MM.1S (cell line): Measurements from ENCODE around the gene EIPR1.

Experiments
- EZH2 ChIP-seq: fragments of 300-600 bp; sonication (generic); optimal IDR thresholded peaks from 2 replicates; pipeline ENCODE3; 2017; ENCODE audit warnings: low read depth, mild to moderate bottlenecking, antibody characterized with exemption, low read length, mixed read lengths
- TF ChIP-seq, protein P1 (sequence below): fragments of 300-600 bp; sonication (generic); IDR thresholded peaks from 2 replicates; pipeline ENCODE4 v1.5.1; 2016; ENCODE audit warnings: antibody characterized with exemption, low read length, mixed read lengths

DNA sequence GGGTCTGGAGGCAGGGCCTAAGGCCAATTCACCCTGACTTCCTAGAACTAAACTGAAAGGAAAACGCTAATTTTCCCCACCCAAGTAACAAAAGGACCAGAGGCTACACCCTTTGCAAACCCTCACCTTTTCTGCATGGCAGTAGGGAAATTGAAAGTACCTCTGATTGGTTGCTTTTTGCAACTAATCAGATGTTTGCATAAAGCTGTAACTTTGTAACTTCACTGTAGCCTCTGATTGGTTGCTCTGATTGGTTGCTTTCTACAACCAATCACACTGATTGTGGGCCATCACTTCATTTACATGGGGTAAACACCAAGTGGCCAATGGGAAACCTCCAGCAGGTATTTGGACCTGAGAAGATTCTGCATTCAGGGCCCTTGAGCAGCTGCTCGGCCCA, 20.8 kb downstream of the EIPR1 start:
- TF ChIP-seq EZH2, result no peak
- TF ChIP-seq, protein P1, sequence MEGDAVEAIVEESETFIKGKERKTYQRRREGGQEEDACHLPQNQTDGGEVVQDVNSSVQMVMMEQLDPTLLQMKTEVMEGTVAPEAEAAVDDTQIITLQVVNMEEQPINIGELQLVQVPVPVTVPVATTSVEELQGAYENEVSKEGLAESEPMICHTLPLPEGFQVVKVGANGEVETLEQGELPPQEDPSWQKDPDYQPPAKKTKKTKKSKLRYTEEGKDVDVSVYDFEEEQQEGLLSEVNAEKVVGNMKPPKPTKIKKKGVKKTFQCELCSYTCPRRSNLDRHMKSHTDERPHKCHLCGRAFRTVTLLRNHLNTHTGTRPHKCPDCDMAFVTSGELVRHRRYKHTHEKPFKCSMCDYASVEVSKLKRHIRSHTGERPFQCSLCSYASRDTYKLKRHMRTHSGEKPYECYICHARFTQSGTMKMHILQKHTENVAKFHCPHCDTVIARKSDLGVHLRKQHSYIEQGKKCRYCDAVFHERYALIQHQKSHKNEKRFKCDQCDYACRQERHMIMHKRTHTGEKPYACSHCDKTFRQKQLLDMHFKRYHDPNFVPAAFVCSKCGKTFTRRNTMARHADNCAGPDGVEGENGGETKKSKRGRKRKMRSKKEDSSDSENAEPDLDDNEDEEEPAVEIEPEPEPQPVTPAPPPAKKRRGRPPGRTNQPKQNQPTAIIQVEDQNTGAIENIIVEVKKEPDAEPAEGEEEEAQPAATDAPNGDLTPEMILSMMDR, result no peak
